GM18873 (cell line): ENCODE data around the gene ANO8.

ENCODE experiments used
- ATAC-seq: cut with Tn5 transposase; IDR thresholded peaks from one replicate; pipeline ENCODE4 v1.9.1; 2021; ENCODE audit warnings: mild to moderate bottlenecking, moderate library complexity, moderate number of reproducible peaks; ENCODE audit not compliant: unreplicated experiment, low FRiP score

ANO8 gene

DNA sequence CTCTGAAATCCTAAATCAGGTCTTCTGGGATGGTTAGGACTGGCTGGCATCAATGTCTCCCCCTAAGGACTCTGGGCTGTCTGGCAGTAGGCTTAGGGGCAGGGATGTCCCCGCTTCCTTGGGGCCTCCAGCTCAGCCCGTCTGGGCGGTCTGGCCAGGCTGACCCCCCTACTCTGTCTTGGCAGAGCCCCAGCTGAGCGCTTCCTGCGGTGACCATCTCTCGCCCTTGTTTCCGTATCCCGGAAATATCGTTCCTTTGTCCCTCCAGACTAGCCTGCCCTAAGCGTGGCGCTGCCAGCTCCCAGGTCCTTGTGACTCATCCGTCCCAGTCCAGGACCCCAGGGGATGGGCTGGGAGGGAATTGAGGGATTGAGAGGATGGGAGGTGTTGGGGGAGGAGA is 14.0 kb upstream of the ANO8 start:
- ATAC-seq: no peak

- no peak for ATAC-seq
Observed at GRCh38 chr19:17347877-17348276, 13.2 kb upstream of the ANO8 start.

DNA sequence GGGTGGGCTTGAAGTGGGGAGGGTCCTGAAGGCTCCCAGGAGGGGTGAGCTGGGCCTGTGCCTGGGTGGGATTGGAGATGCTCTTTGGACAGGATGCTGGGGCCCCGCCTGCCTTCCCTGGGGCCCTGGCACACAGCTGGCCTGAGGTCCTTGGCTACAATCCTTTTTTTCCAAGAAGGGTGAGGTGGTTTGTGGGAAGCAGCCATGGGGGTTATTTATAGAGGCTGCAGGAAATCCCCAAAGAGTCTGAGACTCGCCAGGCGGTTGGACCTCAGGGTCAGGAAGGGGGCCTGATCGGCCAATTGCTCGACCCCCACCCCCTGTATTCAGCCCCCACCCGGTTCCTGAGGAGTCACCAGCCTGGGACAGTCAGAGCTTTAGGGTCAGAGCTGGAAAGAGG is 12.7 kb upstream of the ANO8 start:
- no peak for ATAC-seq

- no peak for ATAC-seq
Observed at GRCh38 chr19:17346109-17346671, 11.5 kb upstream of the ANO8 start.

GRCh38 chr19:17341845-17342244 is 7.2 kb upstream of the ANO8 start:
- ATAC-seq: no peak

DNA sequence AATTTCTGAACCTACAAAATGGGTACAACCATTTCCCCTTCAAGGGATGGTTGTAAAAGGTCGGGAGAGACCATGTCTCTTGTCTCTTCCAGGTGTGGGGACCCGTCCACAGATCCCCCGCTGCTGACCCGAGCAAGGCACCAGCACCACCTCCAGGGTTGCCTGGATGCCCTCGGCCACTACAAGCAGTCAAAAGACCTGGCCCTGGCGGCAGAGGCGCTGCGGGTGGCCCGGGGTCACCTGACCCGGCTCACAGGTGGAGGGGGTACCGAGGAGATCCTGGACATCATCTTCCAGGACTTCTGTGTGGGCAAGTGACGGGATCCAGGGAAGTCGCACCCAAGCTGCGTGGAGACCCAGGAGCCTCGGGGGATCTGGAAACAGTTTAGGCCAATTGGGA is 6.7 kb upstream of the ANO8 start:
- no peak for ATAC-seq

DNA sequence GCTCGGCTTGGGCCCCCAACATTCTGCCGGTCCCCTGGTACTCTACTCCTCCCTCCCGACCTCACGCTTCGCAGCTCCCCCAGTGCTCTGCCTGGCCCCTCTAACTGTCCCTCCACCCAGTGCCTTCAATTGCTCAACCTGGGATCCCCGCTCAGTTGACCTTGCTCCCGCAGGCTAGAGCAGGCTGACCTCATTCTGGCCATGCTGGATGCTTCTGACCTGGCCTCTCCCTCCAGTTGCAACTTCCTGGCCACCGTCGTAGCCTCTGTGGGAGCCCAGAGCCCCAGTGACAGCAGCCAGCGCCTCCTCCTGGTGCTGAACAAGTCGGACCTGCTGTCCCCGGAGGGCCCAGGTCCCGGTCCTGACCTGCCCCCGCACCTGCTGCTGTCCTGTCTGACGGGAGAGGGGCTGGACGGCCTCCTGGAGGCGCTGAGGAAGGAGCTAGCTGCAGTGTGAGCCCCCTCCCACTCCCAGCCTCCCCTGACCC is 6.3 kb upstream of the ANO8 start:
- ATAC-seq: no peak

DNA sequence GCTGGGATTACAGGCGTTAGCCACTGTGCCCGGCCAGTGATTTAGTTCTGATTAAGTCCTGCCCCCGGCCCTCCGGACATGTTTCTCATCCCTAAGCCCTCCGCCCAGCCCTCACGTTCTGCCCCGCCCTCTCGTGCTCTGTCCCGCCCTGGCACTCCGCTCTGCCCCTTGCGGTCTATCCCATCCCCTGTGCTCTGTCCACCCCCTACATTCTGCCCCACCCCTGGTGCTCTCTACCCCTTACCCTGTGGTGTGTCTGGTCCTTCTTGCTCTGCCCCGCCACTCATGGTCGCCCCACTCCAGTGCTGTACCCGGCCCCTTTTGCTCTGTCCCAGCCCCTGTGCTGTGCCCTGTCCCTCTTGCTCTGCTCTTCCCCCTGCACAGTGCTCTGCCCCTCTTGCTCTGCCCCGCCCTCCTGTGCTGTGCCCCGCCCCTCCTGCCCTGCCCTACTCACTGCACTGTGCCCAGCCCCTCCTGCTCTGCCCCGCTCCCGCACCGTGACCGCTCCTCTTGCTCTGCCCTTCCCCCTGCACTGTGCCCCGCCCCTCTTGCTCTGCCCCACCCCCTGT is 5.7 kb upstream of the ANO8 start:
- no peak for ATAC-seq

DNA sequence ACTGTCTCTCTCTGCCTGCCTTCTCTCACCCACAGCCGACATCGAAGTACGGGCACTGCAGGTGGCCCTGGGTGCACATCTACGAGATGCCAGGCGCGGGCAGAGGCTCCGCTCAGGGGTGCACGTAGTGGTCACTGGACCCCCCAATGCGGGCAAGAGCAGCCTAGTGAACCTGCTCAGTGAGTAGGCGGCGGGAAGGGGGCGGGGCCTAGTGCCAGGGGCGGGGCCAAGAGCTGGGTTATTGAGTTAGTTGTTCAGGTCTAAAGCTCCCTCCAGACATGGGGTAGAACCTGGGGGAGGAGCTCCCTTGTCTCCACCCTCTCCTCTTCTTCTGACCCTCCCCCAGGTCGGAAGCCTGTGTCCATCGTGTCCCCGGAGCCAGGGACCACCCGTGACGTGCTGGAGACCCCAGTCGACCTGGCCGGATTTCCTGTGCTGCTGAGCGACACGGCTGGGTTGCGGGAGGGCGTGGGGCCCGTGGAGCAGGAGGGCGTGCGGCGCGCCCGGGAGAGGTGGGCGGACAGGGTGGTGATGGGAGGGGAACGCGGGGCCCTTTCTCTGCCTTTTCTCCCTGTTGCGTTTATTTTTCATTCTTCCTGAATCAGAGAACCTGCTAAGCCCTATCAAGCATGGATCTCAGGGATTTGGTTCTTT is 4.6 kb upstream of the ANO8 start:
- ATAC-seq: no peak

GRCh38 chr19:17338433-17339078 is 3.9 kb upstream of the ANO8 start:
- ATAC-seq: no peak

DNA sequence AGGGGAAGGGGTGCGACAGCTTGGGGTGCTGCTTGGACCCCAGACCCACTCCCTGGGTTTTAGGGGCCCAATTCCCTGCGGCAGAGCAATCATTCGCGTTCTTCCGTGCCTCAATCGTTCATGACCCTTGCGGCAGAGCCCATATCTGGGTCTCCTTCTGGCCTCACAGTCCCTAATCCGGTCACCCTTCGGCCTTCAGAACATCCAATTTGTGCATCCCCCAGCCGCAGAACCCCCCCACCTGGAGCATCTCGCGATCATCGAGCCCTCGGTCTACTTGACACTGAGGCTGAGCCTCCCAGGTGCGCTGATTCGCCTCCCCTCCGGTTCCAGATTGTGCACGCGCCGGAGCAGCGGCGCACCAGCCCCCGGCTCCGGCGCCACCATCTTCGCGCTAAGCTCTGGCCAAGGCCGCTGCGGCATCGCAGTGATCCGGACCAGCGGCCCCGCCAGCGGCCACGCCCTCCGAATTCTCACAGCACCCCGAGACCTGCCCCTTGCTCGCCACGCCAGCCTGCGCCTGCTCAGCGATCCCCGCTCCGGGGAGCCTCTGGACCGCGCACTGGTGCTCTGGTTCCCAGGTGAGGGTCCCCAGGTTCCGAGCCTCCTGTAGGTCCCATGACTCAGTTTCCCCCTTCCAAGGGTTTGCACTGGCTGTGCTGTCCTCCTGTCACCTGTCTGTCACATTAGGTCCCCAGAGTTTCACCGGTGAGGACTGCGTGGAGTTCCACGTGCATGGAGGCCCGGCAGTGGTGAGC is 3.2 kb upstream of the ANO8 start:
- no peak for ATAC-seq

GRCh38 chr19:17336872-17337674 is 2.4 kb upstream of the ANO8 start, which contains the start of gene GTPBP3:
Gene GTPBP3, plus strand, starts transcription at chr19:17337553. Its CDS starts 59 bp downstream, at chr19:17337612.
- ATAC-seq: peak; percentile 73

DNA sequence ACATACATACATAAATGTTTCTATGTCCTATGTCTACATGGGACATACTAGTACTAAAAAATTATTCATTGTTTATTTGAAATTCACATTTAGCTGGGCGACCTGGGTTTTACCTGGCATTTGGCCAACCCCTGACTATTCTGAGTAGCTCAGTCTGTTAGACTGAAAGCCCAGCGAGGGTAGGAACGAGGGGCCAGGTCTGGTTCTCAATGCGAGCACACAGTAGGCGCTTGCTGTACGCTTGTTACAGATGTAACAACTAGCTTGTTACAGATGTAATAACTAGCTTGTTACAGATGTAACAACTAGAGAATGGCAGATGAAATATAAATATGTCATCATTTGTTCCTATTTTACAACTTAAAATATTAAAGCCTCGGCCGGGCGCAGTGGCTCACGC is 920 bp upstream of the ANO8 start:
- no peak for ATAC-seq

- no peak for ATAC-seq
Observed at GRCh38 chr19:17333611-17334413, 843 bp downstream of the ANO8 start.

- ATAC-seq: no peak
Observed at GRCh38 chr19:17332677-17333581, 1.7 kb downstream of the ANO8 start.

DNA sequence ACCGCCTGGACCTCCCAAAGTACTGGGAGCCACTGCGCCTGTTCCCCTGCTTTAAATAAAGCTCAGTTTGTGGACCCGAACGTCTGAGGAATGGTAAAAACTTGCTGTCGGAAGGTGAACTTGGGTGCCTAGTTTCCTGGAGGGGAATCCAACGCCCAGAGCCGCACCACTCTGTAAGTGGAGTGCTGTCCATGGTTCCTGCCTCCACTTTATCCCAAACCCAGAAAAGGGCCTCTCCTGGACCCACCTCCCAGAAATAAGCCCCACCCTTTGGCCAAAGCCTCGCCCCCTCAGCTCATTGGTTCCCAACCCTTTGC is 2.3 kb downstream of the ANO8 start:
- no peak for ATAC-seq

DNA sequence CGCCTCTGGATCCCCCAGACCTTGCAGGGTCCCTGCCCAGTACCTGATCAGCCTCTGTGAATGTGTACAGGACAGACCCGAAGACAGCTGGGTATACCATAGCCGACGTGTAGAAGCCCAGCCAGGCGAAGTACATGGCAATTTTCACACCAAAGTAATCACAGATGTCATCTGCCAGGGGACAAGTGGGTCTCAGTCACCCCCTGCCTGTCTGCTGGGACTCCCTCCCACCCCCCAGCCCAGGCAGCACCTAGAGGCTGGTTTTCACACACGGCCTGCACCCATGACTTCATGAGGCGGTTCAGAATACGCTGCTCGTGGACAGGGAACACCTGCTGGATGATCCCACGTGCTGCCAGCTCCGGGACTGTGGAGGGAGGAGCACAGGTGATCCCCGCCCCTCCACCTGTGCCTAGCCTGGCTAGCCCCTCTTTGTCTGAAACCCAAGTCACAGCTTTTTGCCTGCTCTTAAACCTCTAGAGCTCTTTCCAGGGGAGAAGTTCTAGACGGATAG is 3.6 kb downstream of the ANO8 start:
- ATAC-seq: no peak
